ENCODE measurements around the gene RASAL3.

Gene RASAL3

GRCh38 chr19:15449620-15450527 is 14.5 kb downstream of the RASAL3 start, which contains the start of gene WIZ:
TSS of gene WIZ (minus strand) at chr19:15449956. CDS start at chr19:15448307, 1,649 bp downstream.
- DNase-seq (ENCODE audit: low read depth), result peak; percentile 72

GRCh38 chr19:15448778-15449619 is 15.3 kb downstream of the RASAL3 start:
- no peak for DNase-seq (ENCODE audit: low read depth)

DNA sequence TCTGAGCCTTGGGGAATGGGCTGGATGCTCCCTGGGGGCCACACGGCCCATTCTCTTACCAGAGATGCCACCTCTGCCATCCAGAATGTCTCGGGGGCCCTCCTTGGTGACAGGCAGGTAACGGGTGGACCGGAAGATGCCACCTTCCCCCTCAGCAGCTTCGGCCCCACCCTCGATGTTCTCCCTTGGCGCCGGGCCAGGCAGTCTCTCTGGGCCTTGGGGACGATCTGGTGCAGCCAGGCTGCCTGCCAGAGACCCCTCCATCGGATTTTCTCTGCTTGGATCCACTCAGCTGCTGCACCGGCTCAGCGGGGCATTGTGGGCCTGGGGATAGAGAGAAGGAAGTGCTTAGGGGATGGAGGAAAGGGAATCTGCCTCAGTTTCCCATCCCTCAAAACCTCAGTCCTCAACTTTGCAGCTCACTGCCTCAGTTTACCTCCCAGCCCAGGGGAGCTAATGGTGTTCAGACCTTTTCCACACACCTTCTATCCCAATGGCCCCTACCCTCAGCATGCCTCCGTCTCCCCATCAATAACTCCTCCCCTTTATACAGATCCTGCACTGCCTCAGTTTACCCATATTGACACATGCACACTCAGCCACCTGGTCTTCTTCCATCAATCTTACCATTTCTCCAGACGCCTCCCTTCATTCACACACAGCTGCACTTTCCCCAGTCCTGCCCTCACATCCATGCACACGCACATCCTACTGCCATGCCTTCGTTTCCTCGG is 16.1 kb downstream of the RASAL3 start:
- DNase-seq (ENCODE audit: low read depth), result no peak

GRCh38 chr19:15447057-15447456 is 17.3 kb downstream of the RASAL3 start:
- DNase-seq (ENCODE audit: low read depth), result no peak

- DNase-seq (ENCODE audit: low read depth), result no peak
Observed at GRCh38 chr19:15445807-15446376, 18.5 kb downstream of the RASAL3 start.

- no peak for DNase-seq (ENCODE audit: low read depth)
Observed at GRCh38 chr19:15445227-15445605, 19.1 kb downstream of the RASAL3 start.

DNA sequence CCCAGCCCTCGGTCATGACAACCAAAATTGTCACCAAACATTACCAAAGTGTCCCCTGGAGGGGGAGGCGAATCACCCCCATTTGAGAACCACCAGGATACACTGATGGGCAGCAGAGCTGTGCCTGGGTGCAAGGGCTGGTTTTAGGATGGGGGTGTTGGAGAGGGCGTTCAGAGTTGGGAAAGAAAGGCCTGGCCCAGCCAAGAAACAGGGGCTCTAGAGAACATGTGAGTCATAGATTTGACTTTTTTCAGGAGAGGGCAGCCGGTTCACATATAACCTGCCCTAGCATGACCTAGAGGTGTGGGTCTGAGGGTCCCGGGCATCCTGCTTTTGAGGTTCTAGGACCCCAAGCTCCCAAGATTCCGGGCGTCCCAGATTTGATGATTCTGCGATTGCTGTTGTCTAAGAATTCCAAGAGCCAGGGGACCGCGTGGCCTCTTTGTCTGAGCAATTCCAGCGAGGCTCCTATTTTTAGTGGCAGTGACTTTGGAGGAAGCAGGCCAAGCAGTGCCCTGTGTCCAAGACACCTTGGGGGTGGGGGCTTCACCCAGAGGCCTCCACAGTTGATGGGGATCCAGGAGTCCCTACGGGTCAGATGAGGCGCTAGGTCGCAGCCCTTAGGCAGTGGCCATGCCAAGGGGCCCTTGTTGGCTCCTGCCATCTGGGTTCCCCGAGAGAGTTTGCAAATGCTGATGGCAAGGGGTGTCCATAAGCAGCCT is 19.7 kb downstream of the RASAL3 start:
- no peak for DNase-seq (ENCODE audit: low read depth)

DNA sequence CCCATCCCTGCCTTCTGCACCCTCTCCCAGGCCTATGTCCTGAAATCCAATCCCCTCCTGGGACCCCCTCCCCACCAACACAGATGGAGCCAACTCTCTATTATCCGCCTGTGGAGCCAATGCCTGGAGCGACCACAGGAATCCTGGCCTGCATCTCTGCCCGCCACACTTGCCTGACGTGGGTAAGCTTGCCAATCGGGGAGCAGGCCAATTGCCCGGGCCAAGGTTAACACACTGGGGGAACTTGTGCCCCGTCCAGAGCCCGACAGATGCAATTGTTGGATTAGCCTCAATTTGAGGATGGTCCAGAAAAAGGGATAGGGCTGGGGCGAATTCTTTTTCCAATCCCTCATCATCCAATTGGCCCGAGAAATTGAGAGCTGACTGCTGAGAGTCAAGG is 20.5 kb downstream of the RASAL3 start:
- no peak for DNase-seq (ENCODE audit: low read depth)

DNA sequence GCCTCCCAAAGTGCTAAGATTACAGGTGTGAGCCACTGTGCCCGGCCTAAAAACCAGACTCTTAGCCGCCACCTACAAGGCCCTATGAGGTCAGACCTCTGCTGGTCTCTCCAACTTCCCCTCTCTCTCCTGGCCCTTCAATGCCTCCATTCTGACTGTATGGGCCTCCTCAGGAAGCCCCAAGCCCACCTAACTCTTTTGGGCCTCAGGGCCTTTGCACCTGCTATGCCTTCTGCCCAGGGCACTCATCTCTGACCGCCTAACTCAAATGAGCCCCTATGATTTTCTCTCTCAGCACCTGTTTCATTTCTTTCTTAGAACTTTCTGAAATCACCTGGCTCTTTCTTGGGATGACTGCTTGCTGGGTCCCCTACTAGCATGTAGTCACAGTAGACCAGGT is 21.0 kb downstream of the RASAL3 start:
- DNase-seq (ENCODE audit: low read depth), result no peak

- DNase-seq (ENCODE audit: low read depth), result no peak
Observed at GRCh38 chr19:15442142-15442920, 22.0 kb downstream of the RASAL3 start.

DNA sequence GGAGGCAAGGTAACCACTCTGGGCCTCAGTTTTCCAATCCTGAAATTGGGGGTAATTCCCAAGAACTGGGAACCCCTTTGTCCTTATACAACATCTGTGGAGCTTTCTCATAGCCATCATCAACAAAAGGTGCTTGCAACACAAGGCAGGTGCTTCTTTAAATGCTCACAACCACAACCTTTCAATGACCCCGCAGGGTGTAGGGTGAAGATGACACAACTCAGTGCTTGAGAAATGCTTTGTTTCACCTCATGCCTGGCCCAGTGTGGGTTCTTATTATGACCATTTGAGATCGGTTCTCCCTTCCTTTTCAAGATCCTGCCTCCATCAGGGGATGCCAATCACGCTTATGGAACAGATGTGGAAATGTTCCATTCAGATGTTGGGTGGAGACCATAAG is 23.0 kb downstream of the RASAL3 start:
- DNase-seq (ENCODE audit: low read depth), result no peak

GRCh38 chr19:15439821-15440641 is 24.3 kb downstream of the RASAL3 start:
- no peak for DNase-seq (ENCODE audit: low read depth)

DNA sequence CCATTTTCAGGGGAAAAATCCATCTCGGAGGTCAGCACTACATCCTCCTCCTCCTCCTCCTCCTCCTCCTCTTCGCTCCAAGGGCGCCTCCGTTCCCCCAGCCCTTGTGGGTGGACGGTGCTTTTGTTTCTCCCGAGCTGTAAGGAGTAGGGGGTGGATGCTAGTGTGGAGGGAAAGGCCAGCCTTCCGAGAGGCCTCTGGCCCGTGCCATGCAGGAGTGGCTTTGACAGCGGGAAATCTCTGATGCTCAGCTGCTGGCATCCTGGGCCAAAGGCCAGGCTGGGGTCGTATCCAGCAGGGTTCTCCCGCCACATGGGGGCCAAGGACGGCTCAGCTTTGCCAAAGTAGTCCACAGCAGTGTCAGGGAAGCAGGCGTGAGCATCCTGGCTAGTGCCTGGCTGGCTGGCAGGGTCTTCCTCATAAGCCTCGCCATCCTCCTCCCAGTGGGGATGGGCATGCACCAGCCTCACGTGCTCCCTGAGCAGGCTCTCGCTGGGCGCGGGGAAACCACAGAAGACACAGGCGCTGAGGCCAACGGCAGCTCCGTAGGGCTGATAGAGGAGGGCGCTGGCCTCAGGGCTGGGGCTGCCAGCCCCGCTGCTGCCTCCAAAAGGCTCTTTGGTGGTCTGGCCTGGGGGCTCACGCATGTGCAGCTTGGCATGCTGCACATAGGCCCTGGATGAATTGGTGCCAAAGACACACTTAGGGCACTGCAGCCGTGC is 25.1 kb downstream of the RASAL3 start:
- DNase-seq (ENCODE audit: low read depth), result no peak

DNA sequence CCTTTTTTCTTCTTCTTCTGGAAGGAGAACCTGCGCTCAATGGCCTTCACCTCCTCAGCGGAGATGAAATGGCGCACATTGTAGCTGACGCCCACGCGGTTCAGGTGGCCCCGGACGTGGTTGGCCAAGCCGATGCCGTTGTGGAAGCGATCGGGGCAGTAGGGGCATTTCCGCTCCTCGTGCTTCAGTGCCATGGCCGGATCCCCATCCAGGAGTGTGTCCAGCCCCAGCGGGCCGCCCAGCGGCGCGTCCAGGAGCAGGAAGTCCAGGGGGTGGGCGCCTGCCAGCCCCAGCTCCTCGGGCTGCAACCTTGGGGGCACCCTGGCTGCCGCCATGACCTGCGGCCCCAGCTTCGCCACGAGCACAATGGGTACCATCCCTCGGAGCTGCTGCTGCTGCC is 25.8 kb downstream of the RASAL3 start:
- no peak for DNase-seq (ENCODE audit: low read depth)

DNA sequence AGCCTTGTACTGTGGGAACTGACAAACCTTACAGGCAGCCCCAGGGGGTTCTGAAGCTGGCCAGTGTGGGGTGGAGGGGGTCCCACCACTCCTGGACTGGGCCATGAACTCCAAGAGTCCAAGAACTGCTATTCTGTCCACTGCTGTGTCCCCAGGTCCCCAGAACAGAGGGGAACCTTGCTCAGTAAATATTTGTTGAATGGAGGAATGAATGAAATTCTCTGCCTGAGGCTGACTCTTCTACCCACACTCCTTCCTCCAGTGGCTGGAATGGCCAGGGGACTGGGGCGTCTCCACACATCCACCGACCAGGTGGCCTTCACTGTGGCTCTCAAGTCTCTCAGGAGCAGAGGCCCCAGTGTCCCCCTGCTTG is 26.2 kb downstream of the RASAL3 start:
- DNase-seq (ENCODE audit: low read depth), result no peak

DNA sequence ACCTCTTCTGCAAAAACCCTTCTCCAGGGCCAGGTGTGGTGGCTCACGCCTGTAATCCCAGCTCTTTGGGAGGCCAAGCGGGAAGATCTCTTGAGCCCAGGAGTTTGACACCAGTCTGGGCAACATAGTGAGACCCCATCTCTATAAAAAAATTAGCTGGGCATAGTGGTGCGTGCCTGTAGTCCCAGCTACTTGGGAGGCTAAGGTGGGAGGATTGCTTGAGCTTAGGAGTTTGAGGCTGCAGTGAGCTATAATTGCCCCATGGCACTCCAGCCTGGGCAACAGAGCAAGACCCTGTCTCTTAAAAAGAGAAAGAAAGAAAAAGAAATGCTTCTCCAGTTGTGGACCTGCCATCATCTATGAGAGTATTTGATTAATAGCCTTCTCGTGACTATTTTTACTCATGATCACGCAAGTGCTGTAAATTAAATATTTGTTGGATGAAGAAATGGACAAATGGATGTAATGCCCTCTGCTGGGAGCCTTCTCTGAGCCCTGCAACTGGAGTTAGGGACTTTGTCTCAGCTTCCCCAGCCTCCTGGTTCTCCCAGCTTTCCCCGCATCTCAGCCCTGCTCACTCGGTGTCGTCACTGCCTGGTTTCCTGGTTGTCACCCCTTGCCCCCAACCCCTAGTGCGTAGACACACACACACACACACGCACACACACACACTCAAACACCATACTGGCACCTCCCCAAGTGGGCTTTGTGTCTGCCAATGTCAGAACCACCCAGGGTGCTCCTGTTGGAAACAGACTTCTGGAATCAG is 26.8 kb downstream of the RASAL3 start:
- no peak for DNase-seq (ENCODE audit: low read depth)

DNA sequence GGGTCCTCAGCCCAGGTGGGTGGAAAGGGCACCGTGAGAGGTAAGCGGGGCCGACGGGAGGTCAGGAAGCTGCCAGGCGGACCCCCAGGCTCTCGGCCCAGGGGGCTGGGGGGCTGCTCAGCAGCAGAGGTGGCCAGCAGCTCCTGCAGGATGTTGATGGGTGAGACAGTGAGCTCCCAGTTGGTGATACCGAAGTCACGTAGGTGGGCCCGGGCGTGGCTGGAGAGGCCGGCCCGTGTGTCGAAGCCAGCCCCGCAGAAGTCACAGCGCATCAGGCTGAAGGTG is 27.6 kb downstream of the RASAL3 start:
- DNase-seq (ENCODE audit: low read depth), result no peak

DNA sequence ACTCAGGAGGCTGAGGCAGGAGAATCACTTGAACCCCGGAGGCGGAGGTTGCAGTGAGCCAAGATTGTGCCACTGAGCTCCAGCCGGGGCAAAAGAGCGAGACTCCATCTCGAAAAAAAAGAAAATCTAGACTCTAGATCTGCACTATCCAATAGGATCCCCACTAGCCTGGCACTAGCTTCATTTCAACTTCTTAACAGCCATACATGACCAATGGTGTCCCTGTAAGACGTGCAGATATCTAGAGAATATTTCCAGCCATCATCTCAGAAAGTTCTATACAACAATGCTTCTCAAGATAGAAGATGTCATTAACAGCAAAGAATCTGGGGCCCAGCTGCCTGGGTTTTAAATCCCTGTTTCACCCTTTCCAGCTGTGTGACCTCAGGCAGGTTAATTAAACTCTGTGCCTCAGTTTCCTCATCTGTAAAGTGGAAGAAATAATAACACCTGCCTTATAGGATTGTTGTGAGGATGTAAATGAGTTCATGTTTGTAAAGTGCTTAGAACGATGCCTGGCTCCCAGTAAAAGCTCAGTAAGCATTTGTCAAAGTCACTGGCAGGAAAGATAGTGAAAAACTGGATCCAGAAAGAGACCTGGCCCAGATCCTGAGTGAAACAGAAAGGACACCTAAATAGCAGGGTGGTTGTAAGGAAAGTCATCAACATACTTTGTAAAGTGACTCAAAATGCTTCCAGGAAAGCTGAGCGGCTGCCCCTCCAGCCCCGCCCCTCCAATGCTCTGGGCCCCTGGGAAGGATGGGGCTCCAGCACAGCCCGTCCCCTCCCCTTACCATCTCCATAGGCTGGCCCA is 28.1 kb downstream of the RASAL3 start:
- no peak for DNase-seq (ENCODE audit: low read depth)
